Kidney (tissue), 14 donors: ENCODE measurements around the gene KNCN. TPM values are rescaled to one million over a fixed set of nuclear protein-coding genes. Genes with fewer than 3 reads are reported as not detected.

ENCODE experiments used
- DNase-seq, 5 donors: peaks; one replicate each; pipeline ENCODE4 v3.0.0-alpha.2; 2013 to 2020
- FAIRE-seq: peaks from 2 replicates; lab custom pipeline; 2012; peaks lifted over from hg19 to GRCh38; lab: Jason Lieb, UNC
- H3K27ac ChIP-seq, 2 donors: one replicate each; pipeline ENCODE4 v1.7.0; 2013; ENCODE audit warnings: low read depth in 2 of 2, low read length in 2 of 2, inconsistent platforms in 1 of 2
- H3K27me3 ChIP-seq: one replicate; pipeline ENCODE4 v1.7.1; 2013; ENCODE audit warnings: low read length, inconsistent platforms; ENCODE audit not compliant: control insufficient read depth, insufficient read depth
- H3K36me3 ChIP-seq, 3 donors: one replicate each; pipeline versions ENCODE4 v1.7.0 to v1.7.1; 2013; ENCODE audit warnings: low read length in 3 of 3, control low read depth in 1 of 3, inconsistent platforms in 1 of 3; ENCODE audit not compliant: insufficient read depth in 3 of 3, control insufficient read depth in 2 of 3
- H3K4me1 ChIP-seq, 3 donors: one replicate each; pipeline versions ENCODE4 v1.7.0 to v1.7.1; 2013; ENCODE audit warnings: low read length in 3 of 3, inconsistent platforms in 1 of 3, low read depth in 1 of 3; ENCODE audit not compliant: control insufficient read depth in 2 of 3, insufficient read depth in 2 of 3
- H3K4me3 ChIP-seq, 3 donors: one replicate each; pipeline versions ENCODE4 v1.7.0 to v1.8.1; 2013; ENCODE audit warnings: low read length in 3 of 3, control low read depth in 1 of 3, inconsistent platforms in 1 of 3
- H3K9ac ChIP-seq, 3 donors: one replicate each; pipeline versions ENCODE4 v1.7.0 to v1.7.1; 2013; ENCODE audit warnings: low read length in 3 of 3, control low read depth in 1 of 3, inconsistent platforms in 1 of 3
- H3K9me3 ChIP-seq, 3 donors: one replicate each; pipeline versions ENCODE4 v1.7.0 to v1.7.1; 2013; ENCODE audit warnings: low read length in 3 of 3, control low read depth in 1 of 3, inconsistent platforms in 1 of 3; ENCODE audit not compliant: control insufficient read depth in 2 of 3, insufficient read depth in 1 of 3
- CTCF ChIP-seq: IDR thresholded peaks from 3 replicates; pipeline ENCODE4 v1.5.1; 2012; ENCODE audit warnings: mild to moderate bottlenecking, moderate library complexity, borderline replicate concordance; ENCODE audit not compliant: insufficient read depth; ENCODE audit errors: extremely low read depth
- intact Hi-C: fragments of 100-400 bp; cut with DNase I; formaldehyde crosslinking; loops from one replicate; pipeline ENCODE4 v1.11.1; 2022
- polyA plus RNA-seq: library from polyadenylated mRNA; stranded (reverse); fragments of 350-450 nt; fragmentation: Illumina TruSeq; extraction: RNeasy Lipid Tissue Mini Kit (QIAGEN cat#74804); gene quantifications from one replicate; pipeline ENCODE4 v1.2.3, GENCODE V29; 2014; ENCODE audit warnings: low read depth, low replicate concordance; ENCODE audit not compliant: insufficient read depth
- total RNA-seq: library from RNA; stranded (reverse); fragmentation: NEBNext Ultra II Directional; extraction: Animal tissue kit (Norgen Biotek cat#: 25700); gene quantifications from one replicate; pipeline ENCODE4 v1.2.1, GENCODE V29; 2021
- donor health status: control.
- donor health status: control.
- donor health status: control.
- donor health status: control.
- donor health status: control.
- donor health status: DM: yes; HTN: yes; CAD: no.
- donor health status: Normal renal cell carcinoma (clear cell type).

Gene KNCN
- total and polyA plus RNA-seq, 2 donors from 2014 or later: not detected

GRCh38 chr1:46554236-46554596 is 2.8 kb upstream of the KNCN start:
- no peaks in the 10 kb centered on the region for H3K36me3 ChIP-seq
- no peak for TF ChIP-seq CTCF
- no peak for FAIRE-seq
- no peaks in the 10 kb centered on the region for H3K4me1 ChIP-seq
- H3K27ac ChIP-seq: no peak overlapping the region
- no peak for DNase-seq
- no peaks in the 10 kb centered on the region for H3K9me3 ChIP-seq
- H3K9ac ChIP-seq: no peak overlapping the region
- no peaks in the 10 kb centered on the region for H3K27me3 ChIP-seq
- H3K4me3 ChIP-seq: no peak overlapping the region
- intact Hi-C loops: no loop called here

- H3K27me3 ChIP-seq: no peaks in the 10 kb centered on the region
- TF ChIP-seq CTCF: no peak
- H3K36me3 ChIP-seq: no peaks in the 10 kb centered on the region
- FAIRE-seq: no peak
- H3K4me1 ChIP-seq: no peaks in the 10 kb centered on the region
- no peak for DNase-seq
- intact Hi-C loops: no loop called here
- H3K27ac ChIP-seq: no peak overlapping the region
- H3K9me3 ChIP-seq: no peaks in the 10 kb centered on the region
- no peak overlapping the region for H3K4me3 ChIP-seq
- no peak overlapping the region for H3K9ac ChIP-seq
These were observed 2.1 kb upstream of the KNCN start for GRCh38 chr1:46553506-46553905.

- H3K27ac ChIP-seq: no peak overlapping the region
- no peaks in the 10 kb centered on the region for H3K27me3 ChIP-seq
- intact Hi-C loops: no loop called here
- FAIRE-seq (no peak), DNase-seq (peak in 1 of 5 donors; percentile 37)
- H3K4me3 ChIP-seq: no peak overlapping the region
- no peaks in the 10 kb centered on the region for H3K9me3 ChIP-seq
- no peak overlapping the region for H3K9ac ChIP-seq
- H3K4me1 ChIP-seq: no peaks in the 10 kb centered on the region
- no peaks in the 10 kb centered on the region for H3K36me3 ChIP-seq
- TF ChIP-seq CTCF: no peak
These were observed 1.1 kb upstream of the KNCN start for GRCh38 chr1:46552357-46553237.
